ENCODE results near the gene PARP9. TPM values are rescaled to one million over a fixed set of nuclear protein-coding genes. Genes with fewer than 3 reads are reported as not detected.
A peak's percentile ranks its signal among the peaks of the same experiment; 100 is the strongest.

Gene PARP9
- total and polyA plus RNA-seq, 10 of the 15 experiments (the other 5 are each of a cell fraction or from before 2014, with no cell fraction given) = 34.0 to 122 (median 46.1) TPM

GRCh38 chr3:122577409-122578031, 13.4 kb upstream of the PARP9 start, which contains the start of gene PARP15:
TSS of gene PARP15 (plus strand) at chr3:122577650. CDS start at chr3:122577668, 18 bp downstream.
- peak; percentile 32 for ATAC-seq
- H4K20me1 ChIP-seq (ENCODE audit: control insufficient read depth, insufficient read depth) = no peaks in the 10 kb centered on the region
- ChIA-PET SMC1A (ENCODE audit: uncharacterized antibody, unreplicated experiment) (interaction anchor here (1.2 to 7.6 kb wide), 10 partner anchors 11 to 102 kb away, joined by 3 to 183 read pairs (median 39); partner anchors contain the start of genes DTX3L, PARP14 and PARP9), POLR2A (interaction anchor here (2.5 to 6.3 kb wide), 4 partner anchors 10 to 101 kb away, joined by 15 to 79 read pairs (median 26); partner anchors contain the start of genes DTX3L and PARP9), CTCF (interaction anchor here (1.4 to 6.9 kb wide), 4 partner anchors 14 to 102 kb away, joined by 3 to 79 read pairs (median 53); partner anchors contain the start of genes DTX3L, PARP14 and PARP9), RAD21 (ENCODE audit: unreplicated experiment) (interaction anchor here (0.8 to 7.6 kb wide), 10 partner anchors 14 to 103 kb away, joined by 3 to 149 read pairs (median 12); partner anchors contain the start of genes DTX3L, PARP14 and PARP9)
- no TSS peak for BruUV-seq (replicated peaks)
- H3K4me1 ChIP-seq (ENCODE audit: control insufficient read depth, insufficient read depth, low read length) = peaks cover 29% of the 10 kb centered on the region
- intact Hi-C loops (cut with micrococcal nuclease; ENCODE audit: unreplicated experiment) = no loop called here
- peak within 1 kb of the TSS; percentile 95 for H3K27ac ChIP-seq (ENCODE audit: control insufficient read depth, insufficient read depth)
- H3K9me3 ChIP-seq (replicated peaks; ENCODE audit: control insufficient read depth, insufficient read depth, low read length) = peaks cover 8% of the 10 kb centered on the region
- under 1% methylated on average over 39 of the region's 40 CpGs for WGBS (ENCODE audit: insufficient coverage, insufficient replicate concordance, low lambda C conversion rate, missing lambda C conversion rate)
- peak within 1 kb of the TSS; percentile 85 for H2AFZ ChIP-seq (ENCODE audit: control insufficient read depth, low read depth, low read length)
- H3K27me3 ChIP-seq (replicated peaks in 1 of 2; ENCODE audit: control insufficient read depth in 2 of 2, insufficient read depth in 2 of 2, low read length in 1 of 2) = no peaks in the 10 kb centered on the region
- H3K4me3 ChIP-seq = peak within 1 kb of the TSS; percentile 54
- peaks cover 40% of the 10 kb centered on the region for H3K79me2 ChIP-seq (ENCODE audit: control insufficient read depth, insufficient read depth, low read length)
- in situ Hi-C loops (cut with MboI) = no loop called here
- no peak for FAIRE-seq
- H3K9ac ChIP-seq (ENCODE audit: control insufficient read depth, insufficient read depth, low read length) = peak within 1 kb of the TSS; percentile 90
- 0 out of 4 replicates have a peak, but pooled peaks cover 0 to 1% of the 10 kb centered on the region in 2 experiments for H3K36me3 ChIP-seq (ENCODE audit: control insufficient read depth in 2 of 2, insufficient read depth in 2 of 2, low read length in 1 of 2)
- peak within 1 kb of the TSS; percentile 93 for H3K4me2 ChIP-seq (ENCODE audit: control insufficient read depth, insufficient read depth)
- DNase-seq (ENCODE audit: low read depth, low spot score) = no peak
- TF ChIP-seq POLR2AphosphoS2 (IDR thresholded peaks at IDR 0.05; ENCODE audit: low read depth, low read length) (0 out of 2 replicates have a peak, but pooled peaks have one; percentile 30), TARDBP (IDR thresholded peaks at IDR 0.05; ENCODE audit: borderline replicate concordance) (0 out of 2 replicates have a peak, but pooled peaks have one; percentile 46), SIX5 (IDR thresholded peaks at IDR 0.05; ENCODE audit: low read depth, low read length, severe bottlenecking) (no peak), HDAC6 (IDR thresholded peaks at IDR 0.05; ENCODE audit: unreplicated experiment) (no peak), ATF3 (IDR thresholded peaks at IDR 0.05; ENCODE audit: borderline replicate concordance, extremely low read depth, low read depth, low read length) (no peak), NR2F1 (conservative IDR thresholded peaks at IDR 0.05) (no peak), ZNF622 (IDR thresholded peaks at IDR 0.05) (no peak), HDAC2 (IDR thresholded peaks at IDR 0.05) (no peak), POLR2AphosphoS5 (IDR thresholded peaks at IDR 0.05; ENCODE audit: low read length) (peak; percentile 78), ZZZ3 (IDR thresholded peaks at IDR 0.05; ENCODE audit: control insufficient read depth, insufficient read length, low read depth) (no peak), SKIL (IDR thresholded peaks at IDR 0.05; ENCODE audit: low read depth, poor library complexity, severe bottlenecking) (no peak)
- TF ChIP-seq, protein P1, sequence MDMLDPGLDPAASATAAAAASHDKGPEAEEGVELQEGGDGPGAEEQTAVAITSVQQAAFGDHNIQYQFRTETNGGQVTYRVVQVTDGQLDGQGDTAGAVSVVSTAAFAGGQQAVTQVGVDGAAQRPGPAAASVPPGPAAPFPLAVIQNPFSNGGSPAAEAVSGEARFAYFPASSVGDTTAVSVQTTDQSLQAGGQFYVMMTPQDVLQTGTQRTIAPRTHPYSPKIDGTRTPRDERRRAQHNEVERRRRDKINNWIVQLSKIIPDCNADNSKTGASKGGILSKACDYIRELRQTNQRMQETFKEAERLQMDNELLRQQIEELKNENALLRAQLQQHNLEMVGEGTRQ (IDR thresholded peaks at IDR 0.05; ENCODE audit: borderline replicate concordance, low read depth, low read length) = no peak
- TF ChIP-seq, protein P2, sequence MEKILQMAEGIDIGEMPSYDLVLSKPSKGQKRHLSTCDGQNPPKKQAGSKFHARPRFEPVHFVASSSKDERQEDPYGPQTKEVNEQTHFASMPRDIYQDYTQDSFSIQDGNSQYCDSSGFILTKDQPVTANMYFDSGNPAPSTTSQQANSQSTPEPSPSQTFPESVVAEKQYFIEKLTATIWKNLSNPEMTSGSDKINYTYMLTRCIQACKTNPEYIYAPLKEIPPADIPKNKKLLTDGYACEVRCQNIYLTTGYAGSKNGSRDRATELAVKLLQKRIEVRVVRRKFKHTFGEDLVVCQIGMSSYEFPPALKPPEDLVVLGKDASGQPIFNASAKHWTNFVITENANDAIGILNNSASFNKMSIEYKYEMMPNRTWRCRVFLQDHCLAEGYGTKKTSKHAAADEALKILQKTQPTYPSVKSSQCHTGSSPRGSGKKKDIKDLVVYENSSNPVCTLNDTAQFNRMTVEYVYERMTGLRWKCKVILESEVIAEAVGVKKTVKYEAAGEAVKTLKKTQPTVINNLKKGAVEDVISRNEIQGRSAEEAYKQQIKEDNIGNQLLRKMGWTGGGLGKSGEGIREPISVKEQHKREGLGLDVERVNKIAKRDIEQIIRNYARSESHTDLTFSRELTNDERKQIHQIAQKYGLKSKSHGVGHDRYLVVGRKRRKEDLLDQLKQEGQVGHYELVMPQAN (conservative IDR thresholded peaks at IDR 0.05) = peak; percentile 42; the same call in 1 of the 2 replicates

Data from GM12878 (cell line).